ENCODE measurements around the gene OTOF. TPM values are rescaled to one million over a fixed set of nuclear protein-coding genes. Genes with fewer than 3 reads are reported as not detected.

Gene OTOF
- total and polyA plus RNA-seq, 9 of the 15 experiments (the other 6 are each of a cell fraction or from before 2014, with no cell fraction given), result 0.03 to 0.11 (median 0.06) TPM; not detected in 5

GRCh38 chr2:26523750-26524149 lies 45.8 kb upstream of the OTOF start:
- intact Hi-C loops (cut with micrococcal nuclease) (no loop called here), in situ Hi-C loops (cut with MboI) (no loop called here)
- Histone ChIP-seq H3K9me1 (ENCODE audit: control insufficient read depth, insufficient read depth, low read length) (no peaks in the 10 kb centered on the region), H3K9ac (ENCODE audit: insufficient read depth in 1 of 2, low read depth in 2 of 2, low read length in 2 of 2) (no peak overlapping the region), H3K79me2 (ENCODE audit: control insufficient read depth, insufficient read depth, low read length) (no peaks in the 10 kb centered on the region), H2AFZ (ENCODE audit: low read depth, low read length) (no peak overlapping the region), H4K20me1 (replicated peaks; ENCODE audit: control insufficient read depth, insufficient read depth, low read length) (no peaks in the 10 kb centered on the region), H3K4me3 (no peak overlapping the region), H3K36me3 (ENCODE audit: control insufficient read depth, insufficient read depth, low read length) (no peaks in the 10 kb centered on the region), H3K9me3 (replicated peaks; ENCODE audit: control insufficient read depth, insufficient read depth, low read depth, low read length) (no peaks in the 10 kb centered on the region), H3K27ac (ENCODE audit: extremely low read depth, low read depth, low read length) (no peak overlapping the region), H3K27me3 (ENCODE audit: control insufficient read depth in 2 of 2, insufficient read depth in 2 of 2, low read length in 2 of 2) (peaks cover 16 to 66% of the 10 kb centered on the region in 2 experiments), H3K4me1 (replicated peaks in 1 of 2; ENCODE audit: control insufficient read depth in 2 of 2, insufficient read depth in 2 of 2, low read length in 2 of 2) (peaks cover 3 to 6% of the 10 kb centered on the region in 2 experiments; a peak in 2 of 5 replicates), H3K4me2 (ENCODE audit: insufficient read depth, low read length) (no peak overlapping the region)
- FAIRE-seq (no peak), ATAC-seq (no peak), DNase-seq (ENCODE audit: extremely low read depth in 1 of 4, low spot score in 3 of 4) (no peak)
- BruUV-seq (replicated peaks), result no TSS peak
- ChIA-PET CTCF (ENCODE audit: low intra/inter-chr PET ratio) (interaction anchor here (3.9 kb wide), 1 partner anchor 54 kb away, joined by 31 read pairs; no protein-coding TSS in a partner anchor), POLR2A (interaction anchor here (1.3 kb wide), 1 partner anchor 11 kb away, joined by 4 read pairs; no protein-coding TSS in a partner anchor)
- TF ChIP-seq ETS2 (tag; IDR thresholded peaks at IDR 0.05; ENCODE audit: borderline replicate concordance, poor library complexity, severe bottlenecking) (no peak), MTF1 (CRISPR knock-in tag; IDR thresholded peaks at IDR 0.05; ENCODE audit: borderline replicate concordance) (no peak), CHCHD3 (CRISPR knock-in tag; IDR thresholded peaks at IDR 0.05) (no peak), ZNF212 (CRISPR knock-in tag; IDR thresholded peaks at IDR 0.05) (no peak), SAFB2 (IDR thresholded peaks at IDR 0.05; ENCODE audit: borderline replicate concordance, low read depth, low read length, severe bottlenecking) (no peak), TFAM (CRISPR knock-in tag; conservative IDR thresholded peaks at IDR 0.05) (no peak), ZNF518B (CRISPR knock-in tag; IDR thresholded peaks at IDR 0.05) (no peak), PHB2 (IDR thresholded peaks at IDR 0.05; ENCODE audit: low read depth) (no peak), DPF2 (IDR thresholded peaks at IDR 0.05) (no peak), ATF2 (CRISPR knock-in tag; IDR thresholded peaks at IDR 0.05) (no peak), ZNF324 (CRISPR knock-in tag; IDR thresholded peaks at IDR 0.05) (no peak), HNRNPUL1 (IDR thresholded peaks at IDR 0.05; ENCODE audit: low read length) (no peak), TFAP4 (CRISPR knock-in tag; IDR thresholded peaks at IDR 0.05; ENCODE audit: borderline replicate concordance) (no peak), ESRRB (CRISPR knock-in tag; IDR thresholded peaks at IDR 0.05; ENCODE audit: borderline replicate concordance) (no peak), TAL1 (IDR thresholded peaks at IDR 0.05) (no peak), PCBP2 (IDR thresholded peaks at IDR 0.05; ENCODE audit: low read depth, low read length, poor library complexity, severe bottlenecking) (no peak), ZZZ3 (IDR thresholded peaks at IDR 0.05) (no peak), NR1H2 (CRISPR knock-in tag; IDR thresholded peaks at IDR 0.05) (no peak), TCFL5 (CRISPR knock-in tag; conservative IDR thresholded peaks at IDR 0.05) (no peak), ZBED1 (IDR thresholded peaks at IDR 0.05) (no peak)
